OCI-LY3 (cell line): Measurements from ENCODE around the gene TNFAIP8L1.

Source experiments
- CTCF ChIP-seq: fragments of 200-600, 300-600 bp; sonication (generic); IDR thresholded peaks from 2 replicates; pipeline ENCODE4 v1.5.1; 2014; ENCODE audit warnings: antibody characterized with exemption, low read length, low read depth
- EZH2phosphoT487 ChIP-seq: fragments of 200-600 bp; shearing (Covaris generic); IDR thresholded peaks from 2 replicates; pipeline ENCODE4 v1.6.1; 2018; ENCODE audit warnings: antibody characterized with exemption, mixed run types, low read depth

GRCh38 chr19:4702764-4703163 is 63.4 kb downstream of the TNFAIP8L1 start:
- TF ChIP-seq CTCF (no peak), EZH2phosphoT487 (no peak)
